ENCODE data around the gene PLK5.
"Not testable (repeated sequence)": the region's sequence is repeated elsewhere in the genome, so short reads cannot be mapped to it uniquely, and the experiment has no call there.

The PLK5 gene

GRCh38 chr19:1494115-1494815, 29.6 kb upstream of the PLK5 start:
- DNase-seq (ENCODE audit: insufficient read length) (no peak), FAIRE-seq (no peak)
- TF ChIP-seq POLR2A (IDR thresholded peaks at IDR 0.05; ENCODE audit: low read depth, low read length) (no peak), POLR2AphosphoS5 (IDR thresholded peaks at IDR 0.05; ENCODE audit: low read depth, low read length) (no peak), TAF1 (IDR thresholded peaks at IDR 0.05; ENCODE audit: borderline replicate concordance, low read depth, low read length) (no peak)

DNA sequence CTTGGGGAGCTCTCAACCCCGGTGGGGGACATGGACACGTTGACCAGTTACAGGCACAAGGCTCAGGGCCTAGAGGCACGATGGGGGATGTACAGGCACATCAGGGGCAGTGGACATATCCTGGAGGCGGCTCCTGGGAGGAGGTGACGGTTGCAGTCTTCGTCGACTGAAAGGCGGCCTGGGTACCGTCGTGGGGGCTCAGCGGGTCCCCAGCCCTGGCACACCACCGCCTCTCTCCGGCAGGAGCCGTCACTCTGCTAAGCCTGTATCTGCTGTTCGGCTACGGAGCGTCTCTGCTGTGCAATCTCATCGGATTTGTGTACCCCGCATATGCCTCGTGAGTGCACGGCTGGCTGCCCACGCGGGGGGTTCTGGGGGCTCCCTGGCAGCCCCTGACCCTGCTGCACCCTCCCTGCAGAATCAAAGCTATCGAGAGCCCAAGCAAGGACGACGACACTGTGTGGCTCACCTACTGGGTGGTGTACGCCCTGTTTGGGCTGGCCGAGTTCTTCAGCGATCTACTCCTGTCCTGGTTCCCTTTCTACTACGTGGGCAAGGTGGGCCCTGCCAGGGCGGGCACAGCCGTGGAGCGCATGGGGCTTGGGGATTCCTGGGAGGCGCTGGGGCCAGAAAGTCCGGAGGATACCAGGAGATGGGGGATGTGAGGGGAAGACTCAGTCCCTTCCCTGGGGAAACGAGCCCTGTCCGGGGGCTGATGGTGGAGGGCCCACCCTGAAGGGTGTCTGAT, 28.7 kb upstream of the PLK5 start:
- DNase-seq (ENCODE audit: insufficient read length) (no peak), FAIRE-seq (no peak)
- no peak for TF ChIP-seq TAF1 (IDR thresholded peaks at IDR 0.05; ENCODE audit: borderline replicate concordance, low read depth, low read length)
- TF ChIP-seq POLR2AphosphoS5 (IDR thresholded peaks at IDR 0.05; ENCODE audit: low read depth, low read length) = no peak
- no peak for TF ChIP-seq POLR2A (IDR thresholded peaks at IDR 0.05; ENCODE audit: low read depth, low read length)

DNA sequence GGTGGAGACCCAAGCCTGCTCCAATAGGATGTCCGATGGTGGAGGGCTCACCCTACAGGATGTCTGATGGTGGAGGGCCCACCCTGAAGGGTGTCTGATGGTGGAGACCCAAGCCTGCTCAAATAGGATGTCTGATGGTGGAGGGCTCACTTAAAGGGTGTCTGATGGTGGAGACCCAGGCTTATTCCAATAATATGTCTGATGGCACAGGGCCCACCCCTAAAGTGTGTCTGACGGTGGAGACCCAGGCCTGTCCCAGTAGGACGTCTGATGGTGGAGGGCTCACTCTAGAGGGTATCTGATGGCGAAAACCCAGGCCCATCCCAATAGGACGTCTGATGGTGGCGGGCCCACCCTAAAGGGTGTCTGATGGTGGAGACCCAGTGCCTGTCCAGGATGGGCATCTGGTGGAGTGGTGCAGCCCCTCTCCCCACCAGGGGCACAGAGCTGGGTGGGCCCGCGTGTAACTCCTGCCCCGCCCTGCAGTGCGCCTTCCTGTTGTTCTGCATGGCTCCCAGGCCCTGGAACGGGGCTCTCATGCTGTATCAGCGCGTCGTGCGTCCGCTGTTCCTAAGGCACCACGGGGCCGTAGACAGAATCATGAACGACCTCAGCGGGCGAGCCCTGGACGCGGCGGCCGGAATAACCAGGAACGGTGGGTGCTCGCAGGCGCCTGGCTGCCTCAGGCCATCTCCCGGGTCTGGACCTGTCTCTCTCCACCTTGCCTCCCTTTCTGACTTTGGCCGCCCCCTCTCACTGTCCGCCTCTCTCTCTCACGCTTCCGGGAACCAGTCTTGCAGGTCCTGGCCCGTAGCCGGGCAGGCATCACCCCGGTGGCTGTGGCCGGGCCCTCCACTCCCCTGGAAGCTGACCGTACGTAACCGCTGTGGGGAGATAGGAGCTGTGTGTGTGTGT, 27.8 kb upstream of the PLK5 start:
- FAIRE-seq = no peak
- TF ChIP-seq POLR2AphosphoS5 (IDR thresholded peaks at IDR 0.05; ENCODE audit: low read depth, low read length) (no peak), TAF1 (IDR thresholded peaks at IDR 0.05; ENCODE audit: borderline replicate concordance, low read depth, low read length) (no peak), POLR2A (IDR thresholded peaks at IDR 0.05; ENCODE audit: low read depth, low read length) (no peak)
- no peak for DNase-seq (ENCODE audit: insufficient read length)

DNA sequence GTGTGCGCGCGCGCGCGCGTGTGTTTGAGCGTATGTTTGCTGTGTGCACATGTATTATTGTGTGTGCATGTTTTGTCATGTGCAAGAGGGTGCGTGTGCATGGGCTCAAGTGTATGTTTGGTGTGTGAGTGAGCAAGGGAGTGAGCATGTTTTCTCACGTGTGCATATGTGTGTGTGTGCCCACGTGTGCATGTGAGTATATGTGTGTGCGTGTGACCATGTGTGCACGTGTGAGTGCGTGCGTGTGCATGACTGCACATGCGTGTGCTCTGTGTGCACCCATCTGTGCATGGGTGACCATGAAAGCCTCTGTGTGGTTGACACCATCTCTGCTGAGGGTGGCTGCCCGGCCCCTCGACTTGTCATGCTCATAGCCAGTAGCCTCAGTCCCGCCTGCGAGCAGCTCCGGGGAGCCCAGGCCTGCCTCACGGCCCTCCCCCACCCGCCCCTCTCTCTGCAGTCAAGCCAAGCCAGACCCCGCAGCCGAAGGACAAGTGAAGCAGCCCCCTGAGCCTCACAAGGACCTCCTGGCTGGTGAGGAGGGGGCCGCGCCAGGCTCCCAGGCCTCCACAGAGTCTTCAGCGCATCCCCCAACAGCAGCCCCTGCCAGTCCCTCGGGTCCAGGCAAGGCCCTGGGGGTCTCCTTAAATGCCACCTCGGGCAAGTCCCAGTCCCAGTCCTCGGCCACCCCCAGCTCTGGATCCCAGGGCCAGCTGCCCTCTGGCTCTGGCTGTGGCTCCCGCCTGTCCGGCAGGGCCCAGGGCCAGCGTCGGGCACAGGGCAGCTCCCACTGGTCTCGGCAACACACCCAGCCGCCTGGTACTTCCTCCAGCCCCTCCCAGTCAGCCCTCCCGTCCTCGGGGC, 26.9 kb upstream of the PLK5 start:
- TF ChIP-seq TAF1 (IDR thresholded peaks at IDR 0.05; ENCODE audit: borderline replicate concordance, low read depth, low read length) (no peak), POLR2AphosphoS5 (IDR thresholded peaks at IDR 0.05; ENCODE audit: low read depth, low read length) (no peak), POLR2A (IDR thresholded peaks at IDR 0.05; ENCODE audit: low read depth, low read length) (no peak)
- no peak for DNase-seq (ENCODE audit: insufficient read length)
- no peak for FAIRE-seq

GRCh38 chr19:1497578-1498235, 26.2 kb upstream of the PLK5 start:
- DNase-seq (ENCODE audit: insufficient read length) (no peak), FAIRE-seq (no peak)
- TF ChIP-seq TAF1 (IDR thresholded peaks at IDR 0.05; ENCODE audit: borderline replicate concordance, low read depth, low read length) = no peak
- TF ChIP-seq POLR2A (IDR thresholded peaks at IDR 0.05; ENCODE audit: low read depth, low read length) = no peak
- TF ChIP-seq POLR2AphosphoS5 (IDR thresholded peaks at IDR 0.05; ENCODE audit: low read depth, low read length) = no peak

GRCh38 chr19:1499231-1499630, 24.6 kb upstream of the PLK5 start:
- DNase-seq (ENCODE audit: insufficient read length); FAIRE-seq: not testable (repeated sequence)

DNA sequence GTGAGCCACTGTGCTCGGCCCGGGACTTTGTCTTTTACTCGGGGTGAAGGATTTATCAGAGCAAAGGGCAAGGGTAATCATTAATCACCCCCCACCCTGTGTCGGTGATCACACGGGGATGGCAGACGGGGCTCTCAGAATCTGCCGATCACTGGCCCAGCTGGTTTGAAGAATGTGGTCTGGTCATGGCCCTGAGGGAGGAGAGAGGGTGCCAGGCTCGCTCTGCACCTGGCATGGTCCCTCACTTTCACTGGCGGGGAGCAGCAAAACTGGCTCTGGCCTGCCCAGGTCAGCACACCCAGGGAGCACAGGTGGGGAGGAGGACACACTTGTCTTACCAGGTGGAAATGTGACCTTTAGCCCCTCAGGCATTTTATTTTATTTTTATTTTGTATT, 22.7 kb upstream of the PLK5 start:
- DNase-seq (ENCODE audit: insufficient read length) (no peak), FAIRE-seq (no peak)

DNA sequence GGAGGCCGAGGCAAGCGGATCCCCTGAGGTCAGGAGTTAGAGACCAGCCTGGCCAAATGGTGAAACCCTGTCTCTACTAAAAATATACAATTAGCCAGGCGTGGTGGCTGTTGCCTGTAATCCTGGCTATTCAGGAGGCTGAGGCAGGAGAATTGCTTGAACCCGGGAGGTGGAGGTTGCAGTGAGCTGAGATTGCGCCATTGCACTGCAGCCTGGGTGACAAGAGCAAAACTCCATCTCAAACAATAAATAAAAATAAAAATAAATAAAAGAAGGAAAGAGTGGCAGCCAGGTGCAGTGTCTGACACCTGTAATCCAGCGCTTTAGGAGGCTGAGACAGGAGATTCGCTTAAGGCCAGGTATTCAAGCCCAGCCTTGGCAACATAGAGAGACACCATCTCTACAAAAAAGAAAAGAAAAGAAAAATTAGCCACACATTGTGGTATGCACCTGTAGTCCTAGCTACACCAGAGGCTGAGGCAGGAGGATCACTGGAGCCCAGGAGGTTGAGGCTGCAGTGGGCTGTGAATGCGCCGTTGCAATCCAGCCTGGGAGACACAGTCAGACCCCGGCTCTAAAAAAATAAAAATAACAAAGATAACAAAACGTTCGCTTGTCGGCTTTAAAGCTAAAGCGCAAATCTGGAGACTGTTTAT, 21.3 kb upstream of the PLK5 start:
- FAIRE-seq = no peak
- TF ChIP-seq POLR2AphosphoS5 (IDR thresholded peaks at IDR 0.05; ENCODE audit: low read depth, low read length) (no peak), POLR2A (IDR thresholded peaks at IDR 0.05; ENCODE audit: low read depth, low read length) (no peak), TAF1 (IDR thresholded peaks at IDR 0.05; ENCODE audit: borderline replicate concordance, low read depth, low read length) (no peak)
- no peak for DNase-seq (ENCODE audit: insufficient read length)

More for the DNA sequence above, 22.7 kb upstream of the PLK5 start:
- TF ChIP-seq TAF1 (IDR thresholded peaks at IDR 0.05; ENCODE audit: borderline replicate concordance, low read depth, low read length) (no peak), POLR2AphosphoS5 (IDR thresholded peaks at IDR 0.05; ENCODE audit: low read depth, low read length) (no peak), POLR2A (IDR thresholded peaks at IDR 0.05; ENCODE audit: low read depth, low read length) (no peak)

DNA sequence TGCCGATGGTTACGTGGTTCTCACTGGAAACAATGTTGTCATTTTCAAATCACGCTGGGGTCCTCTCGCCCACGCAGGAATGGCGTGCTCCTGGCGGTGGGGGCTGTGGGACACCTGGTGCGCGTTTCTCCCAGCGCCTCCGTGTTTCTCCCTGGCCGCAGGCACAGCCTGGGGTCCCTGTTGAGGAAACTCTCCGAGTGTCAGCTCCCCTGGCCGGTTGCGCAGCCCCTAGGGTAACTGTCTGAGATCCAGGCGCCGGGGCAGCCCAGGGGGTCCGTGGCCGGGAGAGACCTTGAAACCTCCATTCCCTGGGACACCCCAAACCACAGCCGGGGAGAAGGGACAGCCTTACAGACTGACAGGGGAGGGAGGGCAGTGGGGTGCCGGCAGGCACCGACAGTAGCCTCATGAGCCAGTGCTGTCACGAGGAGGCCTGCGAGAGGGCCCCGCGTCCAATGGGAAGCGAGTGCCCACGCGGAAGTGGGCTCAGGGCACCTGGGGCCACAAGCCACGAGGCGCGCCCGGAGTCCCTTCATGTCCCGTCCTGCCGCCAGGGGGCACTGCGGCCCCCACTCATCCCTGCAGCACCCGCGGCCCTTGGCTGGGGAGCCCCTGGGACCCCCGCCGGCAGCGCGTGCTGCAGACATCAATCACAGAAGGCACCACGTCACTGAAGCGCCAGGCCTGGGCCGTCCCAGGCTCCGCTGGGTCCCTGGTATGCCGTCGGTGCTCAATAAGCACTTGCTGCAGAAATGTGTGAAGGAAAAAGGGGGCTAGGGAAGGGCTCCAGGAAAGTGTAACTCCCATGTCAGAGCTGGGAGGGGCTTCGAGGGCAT, 20.6 kb upstream of the PLK5 start:
- FAIRE-seq = peak; percentile 21
- peak; percentile 67 for DNase-seq (ENCODE audit: insufficient read length)

More for the DNA sequence above, 20.6 kb upstream of the PLK5 start:
- no peak for TF ChIP-seq POLR2AphosphoS5 (IDR thresholded peaks at IDR 0.05; ENCODE audit: low read depth, low read length)
- TF ChIP-seq TAF1 (IDR thresholded peaks at IDR 0.05; ENCODE audit: borderline replicate concordance, low read depth, low read length) = no peak
- TF ChIP-seq POLR2A (IDR thresholded peaks at IDR 0.05; ENCODE audit: low read depth, low read length) = no peak
